Measurements from ENCODE around the gene EIF3D.

Gene EIF3D, protein sequence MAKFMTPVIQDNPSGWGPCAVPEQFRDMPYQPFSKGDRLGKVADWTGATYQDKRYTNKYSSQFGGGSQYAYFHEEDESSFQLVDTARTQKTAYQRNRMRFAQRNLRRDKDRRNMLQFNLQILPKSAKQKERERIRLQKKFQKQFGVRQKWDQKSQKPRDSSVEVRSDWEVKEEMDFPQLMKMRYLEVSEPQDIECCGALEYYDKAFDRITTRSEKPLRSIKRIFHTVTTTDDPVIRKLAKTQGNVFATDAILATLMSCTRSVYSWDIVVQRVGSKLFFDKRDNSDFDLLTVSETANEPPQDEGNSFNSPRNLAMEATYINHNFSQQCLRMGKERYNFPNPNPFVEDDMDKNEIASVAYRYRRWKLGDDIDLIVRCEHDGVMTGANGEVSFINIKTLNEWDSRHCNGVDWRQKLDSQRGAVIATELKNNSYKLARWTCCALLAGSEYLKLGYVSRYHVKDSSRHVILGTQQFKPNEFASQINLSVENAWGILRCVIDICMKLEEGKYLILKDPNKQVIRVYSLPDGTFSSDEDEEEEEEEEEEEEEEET

DNA sequence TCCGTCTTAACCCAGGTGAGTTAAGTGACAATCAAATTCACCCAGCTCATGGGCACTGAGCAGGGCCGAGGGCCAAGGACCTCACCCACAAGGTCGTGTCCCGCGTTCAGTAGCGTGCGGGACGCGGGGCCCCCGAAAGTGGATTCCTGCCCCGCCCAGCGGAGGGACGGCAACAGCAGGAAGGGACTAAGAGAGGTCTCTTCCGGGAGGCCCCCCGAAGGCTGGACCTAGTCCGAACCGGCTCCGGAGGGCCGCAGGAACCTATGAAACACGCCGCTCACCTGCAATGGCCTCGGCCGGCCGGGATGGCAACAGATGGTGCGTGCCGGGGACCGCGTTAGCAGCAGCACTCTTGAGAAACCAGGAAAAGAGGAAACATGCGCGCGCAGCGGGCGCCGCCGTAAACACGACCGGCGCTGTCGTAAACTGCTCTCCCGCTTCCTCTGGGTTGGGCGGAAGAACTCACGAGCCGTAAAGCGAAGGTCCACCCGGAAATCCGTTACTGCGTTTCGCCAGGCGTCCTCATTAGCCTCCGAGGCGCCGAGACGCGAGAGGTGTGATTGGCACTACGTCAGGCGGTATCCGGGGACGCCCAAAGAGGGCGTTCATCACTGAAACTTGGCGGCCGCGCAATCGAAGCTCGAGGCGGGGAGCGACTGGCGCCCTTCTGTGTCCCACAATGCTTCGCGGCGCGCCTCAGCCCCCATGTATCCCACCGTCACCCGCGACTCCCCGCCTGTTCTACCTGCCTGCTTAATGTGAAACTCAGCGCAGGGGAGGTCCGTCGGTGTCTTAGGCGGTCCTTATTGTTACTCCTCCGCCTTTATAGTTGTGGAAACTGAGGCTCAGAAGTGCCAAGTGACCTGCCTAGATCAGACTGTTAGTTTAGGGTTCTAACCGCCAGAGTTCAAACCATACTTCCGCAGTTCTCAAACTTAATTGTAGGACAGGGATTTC lies at the start of gene EIF3D:
TSS of gene EIF3D (minus strand) at position 372 of the 957 bp plus-strand sequence. CDS start 3,045 bp downstream, outside the sequence.
- Mint-ChIP-seq H3K4me3 (peak within 1 kb of the TSS; percentile 94 to 97 (median 96)), H3K4me1 (peaks cover 11% of the 10 kb centered on the region), H3K27ac (peak within 1 kb of the TSS; percentile 95 to 99 (median 98)), H3K9me3 (peaks cover 4% of the 10 kb centered on the region), H3K27me3 (ENCODE audit: low read depth) (no peaks in the 10 kb centered on the region), H3K36me3 (ENCODE audit: low read depth) (peaks cover 31% of the 10 kb centered on the region)
- TF ChIP-seq, protein P1, sequence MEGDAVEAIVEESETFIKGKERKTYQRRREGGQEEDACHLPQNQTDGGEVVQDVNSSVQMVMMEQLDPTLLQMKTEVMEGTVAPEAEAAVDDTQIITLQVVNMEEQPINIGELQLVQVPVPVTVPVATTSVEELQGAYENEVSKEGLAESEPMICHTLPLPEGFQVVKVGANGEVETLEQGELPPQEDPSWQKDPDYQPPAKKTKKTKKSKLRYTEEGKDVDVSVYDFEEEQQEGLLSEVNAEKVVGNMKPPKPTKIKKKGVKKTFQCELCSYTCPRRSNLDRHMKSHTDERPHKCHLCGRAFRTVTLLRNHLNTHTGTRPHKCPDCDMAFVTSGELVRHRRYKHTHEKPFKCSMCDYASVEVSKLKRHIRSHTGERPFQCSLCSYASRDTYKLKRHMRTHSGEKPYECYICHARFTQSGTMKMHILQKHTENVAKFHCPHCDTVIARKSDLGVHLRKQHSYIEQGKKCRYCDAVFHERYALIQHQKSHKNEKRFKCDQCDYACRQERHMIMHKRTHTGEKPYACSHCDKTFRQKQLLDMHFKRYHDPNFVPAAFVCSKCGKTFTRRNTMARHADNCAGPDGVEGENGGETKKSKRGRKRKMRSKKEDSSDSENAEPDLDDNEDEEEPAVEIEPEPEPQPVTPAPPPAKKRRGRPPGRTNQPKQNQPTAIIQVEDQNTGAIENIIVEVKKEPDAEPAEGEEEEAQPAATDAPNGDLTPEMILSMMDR (IDR thresholded peaks at IDR 0.05; ENCODE audit: unreplicated experiment in 3 of 3), result no peak

DNA sequence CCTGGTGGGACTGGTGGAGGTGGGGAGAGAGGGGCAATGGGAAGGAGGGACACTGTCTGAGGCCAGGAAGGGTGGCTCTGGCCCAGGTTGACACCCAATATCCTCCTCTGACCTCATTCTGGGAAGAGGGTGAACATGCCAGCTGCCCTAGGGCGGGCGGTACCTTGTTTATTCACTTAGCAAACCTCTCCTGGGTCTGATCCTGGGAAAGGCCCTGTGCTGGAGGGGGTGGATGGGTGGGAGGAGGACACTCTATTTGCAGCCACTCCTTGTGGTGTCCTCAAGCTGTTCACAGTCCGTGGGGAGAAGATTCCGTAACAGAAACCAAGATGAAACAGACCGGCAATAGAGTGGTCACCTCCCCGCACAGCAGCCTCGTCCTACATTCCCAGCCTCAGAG lies 49.7 kb upstream of the EIF3D start:
- H3K27ac Mint-ChIP-seq, result no peak overlapping the region
- H3K4me3 Mint-ChIP-seq, result no peak overlapping the region
- H3K27me3 Mint-ChIP-seq (ENCODE audit: low read depth), result peaks cover 24% of the 10 kb centered on the region
- H3K9me3 Mint-ChIP-seq, result no peaks in the 10 kb centered on the region
- no peaks in the 10 kb centered on the region for H3K4me1 Mint-ChIP-seq
- TF ChIP-seq, protein P1 (IDR thresholded peaks at IDR 0.05; ENCODE audit: unreplicated experiment in 3 of 3), result no peak
- no peaks in the 10 kb centered on the region for H3K36me3 Mint-ChIP-seq (ENCODE audit: low read depth)

DNA sequence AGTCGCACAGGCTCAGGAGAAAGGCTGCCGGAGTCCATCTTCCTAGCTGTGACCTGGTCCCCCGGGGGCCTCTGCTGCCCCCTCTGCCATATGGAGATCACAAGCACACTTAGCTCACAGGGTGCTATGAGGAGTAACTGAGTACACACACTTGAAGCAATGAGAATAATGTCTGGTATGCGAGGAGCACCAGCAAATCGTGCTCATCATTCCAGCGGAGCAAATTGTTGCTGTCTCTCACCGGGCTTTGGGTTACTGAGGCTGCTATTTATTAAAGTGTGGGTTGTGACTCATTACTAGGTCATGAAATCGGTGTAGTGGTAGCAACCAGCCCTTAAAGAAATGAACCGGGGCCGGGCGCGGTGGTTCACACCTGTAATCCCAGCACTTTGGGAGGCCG lies 48.1 kb upstream of the EIF3D start:
- Mint-ChIP-seq H3K4me1 (no peaks in the 10 kb centered on the region), H3K36me3 (ENCODE audit: low read depth) (no peaks in the 10 kb centered on the region), H3K27ac (no peak overlapping the region), H3K27me3 (ENCODE audit: low read depth) (peaks cover 17% of the 10 kb centered on the region), H3K4me3 (no peak overlapping the region), H3K9me3 (no peaks in the 10 kb centered on the region)
- TF ChIP-seq, protein P1 (IDR thresholded peaks at IDR 0.05; ENCODE audit: unreplicated experiment in 3 of 3), result no peak

DNA sequence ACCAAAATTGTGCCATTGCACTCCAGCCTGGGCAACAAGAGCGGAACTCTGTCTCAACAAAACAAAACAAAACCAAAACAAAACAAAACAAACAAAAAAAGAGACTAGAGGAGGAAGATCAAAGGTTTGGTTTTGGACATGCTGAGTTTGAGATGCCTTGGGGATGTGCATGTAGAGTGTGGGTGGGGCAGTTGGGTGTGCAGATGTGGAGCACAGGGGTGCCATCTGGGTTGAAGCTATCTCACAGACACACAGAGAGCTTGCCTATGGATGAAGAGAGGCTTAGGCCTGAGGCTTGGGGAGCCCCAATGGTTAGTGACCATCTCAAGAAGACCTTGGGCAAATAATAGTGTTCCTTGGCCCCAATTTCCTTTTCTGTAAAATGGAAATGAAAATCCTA lies 45.8 kb upstream of the EIF3D start:
- Mint-ChIP-seq H3K27me3 (ENCODE audit: low read depth) (peaks cover 8% of the 10 kb centered on the region), H3K9me3 (no peaks in the 10 kb centered on the region), H3K4me1 (no peaks in the 10 kb centered on the region), H3K36me3 (ENCODE audit: low read depth) (no peaks in the 10 kb centered on the region), H3K4me3 (no peak overlapping the region), H3K27ac (no peak overlapping the region)
- TF ChIP-seq, protein P1 (IDR thresholded peaks at IDR 0.05; ENCODE audit: unreplicated experiment in 3 of 3), result no peak

DNA sequence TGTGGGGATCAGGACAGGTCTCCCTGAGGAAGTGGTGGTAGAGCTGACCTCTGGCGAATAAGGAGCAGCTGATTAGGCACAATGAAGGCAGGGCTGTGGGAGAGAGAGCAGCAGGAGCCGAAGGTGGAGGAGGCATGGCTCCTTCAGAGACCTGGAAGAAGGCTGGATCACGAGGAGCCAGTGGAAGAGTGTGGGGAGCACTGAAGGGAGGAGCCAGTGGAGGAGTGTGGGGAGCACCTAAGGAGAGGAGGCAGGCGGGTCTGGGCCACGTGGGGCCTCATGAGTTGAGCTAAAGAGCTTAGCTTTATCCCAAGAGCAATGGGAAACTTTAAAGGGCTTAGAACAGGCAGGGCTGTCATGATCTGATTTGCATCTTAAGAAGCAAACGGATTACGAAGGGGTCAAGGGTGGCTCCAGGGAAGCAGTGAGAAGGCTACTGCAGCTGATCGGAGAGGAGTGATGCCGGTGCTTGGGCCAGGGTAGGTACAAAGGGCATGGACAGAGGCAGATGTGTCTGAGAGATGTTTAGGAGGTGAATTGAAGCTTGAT lies 44.9 kb upstream of the EIF3D start:
- Mint-ChIP-seq H3K4me1 (no peaks in the 10 kb centered on the region), H3K36me3 (ENCODE audit: low read depth) (no peaks in the 10 kb centered on the region), H3K27ac (no peak overlapping the region), H3K4me3 (no peak overlapping the region), H3K27me3 (ENCODE audit: low read depth) (peaks cover 12% of the 10 kb centered on the region), H3K9me3 (no peaks in the 10 kb centered on the region)
- TF ChIP-seq, protein P1 (IDR thresholded peaks at IDR 0.05; ENCODE audit: unreplicated experiment in 3 of 3), result no peak
